Neural progenitor cell (in vitro differentiated cells): ENCODE data around the gene CDK2AP2. TPM values are rescaled to one million over a fixed set of nuclear protein-coding genes. Genes with fewer than 3 reads are reported as not detected.

ENCODE experiments used
- DNase-seq: peaks from one replicate; pipeline ENCODE4 v3.0.0-alpha.2; 2016; ENCODE audit warnings: low spot score
- H2AFZ ChIP-seq: fragments of 200-600 bp; sonication (generic); replicated peaks from 2 replicates; pipeline ENCODE4 v1.6.1; 2016; ENCODE audit warnings: antibody characterized with exemption
- H3F3A ChIP-seq: fragments of 200-600 bp; sonication (generic); 2 replicates; pipeline ENCODE4 v1.6.1; 2016; ENCODE audit warnings: antibody characterized with exemption, low read depth
- H3K27ac ChIP-seq: fragments of 200-600 bp; sonication (generic); 2 replicates; pipeline ENCODE4 v1.5.1; 2016; ENCODE audit warnings: mild to moderate bottlenecking
- H3K27me3 ChIP-seq: fragments of 200-600 bp; sonication (generic); 2 replicates; pipeline ENCODE4 v1.6.1; 2016; ENCODE audit warnings: mild to moderate bottlenecking, moderate library complexity
- H3K36me3 ChIP-seq: fragments of 200-600 bp; sonication (generic); 2 replicates; pipeline ENCODE4 v1.5.1; 2016
- H3K4me1 ChIP-seq: fragments of 200-600 bp; sonication (generic); 2 replicates; pipeline ENCODE4 v1.6.1; 2016; ENCODE audit warnings: mixed run types
- H3K4me2 ChIP-seq: fragments of 200-600 bp; sonication (generic); 2 replicates; pipeline ENCODE4 v1.6.1; 2016
- H3K4me3 ChIP-seq: fragments of 200-600 bp; sonication (generic); 2 replicates; pipeline ENCODE4 v1.5.1; 2016
- H3K79me2 ChIP-seq: fragments of 200-600 bp; sonication (generic); 2 replicates; pipeline ENCODE4 v1.6.1; 2016; ENCODE audit warnings: low read depth
- H3K9ac ChIP-seq: fragments of 200-600 bp; sonication (generic); 2 replicates; pipeline ENCODE4 v1.6.1; 2016
- H3K9me3 ChIP-seq: fragments of 200-600 bp; sonication (generic); 2 replicates; pipeline ENCODE4 v1.5.1; 2016; ENCODE audit warnings: low read depth
- H4K20me1 ChIP-seq: fragments of 200-600 bp; sonication (generic); 2 replicates; pipeline ENCODE4 v1.6.1; 2016; ENCODE audit warnings: low read depth
- H3K27ac Mint-ChIP-seq: 3 replicates; pipeline ENCODE4 v1.8.0; 2021; ENCODE audit warnings: mixed read lengths
- H3K27me3 Mint-ChIP-seq: 2 replicates; pipeline ENCODE4 v1.8.0; 2022; ENCODE audit warnings: low read depth, mild to moderate bottlenecking, inconsistent platforms, moderate library complexity, mixed read lengths; ENCODE audit not compliant: insufficient read depth
- H3K36me3 Mint-ChIP-seq: 3 replicates; pipeline ENCODE4 v1.8.0; 2021; ENCODE audit warnings: mixed read lengths
- H3K4me1 Mint-ChIP-seq: 3 replicates; pipeline ENCODE4 v1.8.0; 2021; ENCODE audit warnings: mixed read lengths
- H3K4me3 Mint-ChIP-seq: 3 replicates; pipeline ENCODE4 v1.8.0; 2021; ENCODE audit warnings: mild to moderate bottlenecking, moderate library complexity, mixed read lengths
- H3K9me3 Mint-ChIP-seq: 3 replicates; pipeline ENCODE4 v1.8.0; 2020; ENCODE audit warnings: mixed read lengths
- CTCF ChIP-seq: fragments of 200-600 bp; sonication (generic); IDR thresholded peaks from 2 replicates; pipeline ENCODE4 v1.5.1; 2017; ENCODE audit warnings: antibody characterized with exemption, mild to moderate bottlenecking
- EZH2 ChIP-seq: fragments of 200-600 bp; sonication (generic); IDR thresholded peaks from 2 replicates; pipeline ENCODE4 v1.6.1; 2017; ENCODE audit warnings: antibody characterized with exemption, mild to moderate bottlenecking, moderate library complexity
- EZH2phosphoT487 ChIP-seq: fragments of 200-600 bp; sonication (generic); IDR thresholded peaks from 2 replicates; pipeline ENCODE4 v1.6.1; 2017; ENCODE audit warnings: antibody characterized with exemption
- total RNA-seq: library from RNA; depleted of rRNA; stranded (reverse); fragments of >200 nt; gene quantifications from 2 replicates; pipeline ENCODE4 v1.2.3, GENCODE V29; 2015; ENCODE audit warnings: low replicate concordance

The CDK2AP2 gene
- total RNA-seq, 1 donor from 2014 or later = 2.1 TPM

GRCh38 chr11:67490727-67491065 lies 17.3 kb downstream of the CDK2AP2 start:
- no peak for DNase-seq
- H3K4me3 ChIP-seq = no peak overlapping the region
- H3K27me3 Mint-ChIP-seq = no peaks in the 10 kb centered on the region
- H3K27ac ChIP-seq = no peak overlapping the region
- no peak overlapping the region for H3K9ac ChIP-seq
- no peaks in the 10 kb centered on the region for H4K20me1 ChIP-seq
- H3K4me1 ChIP-seq = no peaks in the 10 kb centered on the region
- no peak overlapping the region for H2AFZ ChIP-seq
- H3K4me3 Mint-ChIP-seq = no peak overlapping the region
- H3K4me1 Mint-ChIP-seq = peaks cover 13% of the 10 kb centered on the region
- no peak overlapping the region for H3K4me2 ChIP-seq
- no peaks in the 10 kb centered on the region for H3F3A ChIP-seq
- H3K9me3 ChIP-seq = no peaks in the 10 kb centered on the region
- H3K9me3 Mint-ChIP-seq = no peaks in the 10 kb centered on the region
- TF ChIP-seq EZH2phosphoT487 = no peak
- no peak for TF ChIP-seq EZH2
- no peak for TF ChIP-seq CTCF
- H3K36me3 Mint-ChIP-seq = peaks cover 15% of the 10 kb centered on the region
- no peaks in the 10 kb centered on the region for H3K27me3 ChIP-seq
- H3K27ac Mint-ChIP-seq = peak overlapping the region; percentile 96
- H3K36me3 ChIP-seq = no peaks in the 10 kb centered on the region
- no peaks in the 10 kb centered on the region for H3K79me2 ChIP-seq

GRCh38 chr11:67489885-67490726 lies 17.9 kb downstream of the CDK2AP2 start:
- Histone ChIP-seq H3K79me2 (no peaks in the 10 kb centered on the region), H4K20me1 (no peaks in the 10 kb centered on the region), H3K36me3 (no peaks in the 10 kb centered on the region), H3K4me2 (no peak overlapping the region), H3K9me3 (no peaks in the 10 kb centered on the region), H2AFZ (no peak overlapping the region), H3K4me1 (no peaks in the 10 kb centered on the region), H3K4me3 (no peak overlapping the region), H3K27me3 (no peaks in the 10 kb centered on the region), H3F3A (no peaks in the 10 kb centered on the region), H3K9ac (no peak overlapping the region), H3K27ac (no peak overlapping the region)
- H3K4me3 Mint-ChIP-seq = peak overlapping the region; percentile 28
- H3K27ac Mint-ChIP-seq = no peak overlapping the region
- H3K4me1 Mint-ChIP-seq = peaks cover 15% of the 10 kb centered on the region
- no peak for TF ChIP-seq EZH2phosphoT487
- no peak for TF ChIP-seq EZH2
- TF ChIP-seq CTCF = no peak
- no peaks in the 10 kb centered on the region for H3K27me3 Mint-ChIP-seq
- no peak for DNase-seq
- peaks cover 15% of the 10 kb centered on the region for H3K36me3 Mint-ChIP-seq
- no peaks in the 10 kb centered on the region for H3K9me3 Mint-ChIP-seq

DNA sequence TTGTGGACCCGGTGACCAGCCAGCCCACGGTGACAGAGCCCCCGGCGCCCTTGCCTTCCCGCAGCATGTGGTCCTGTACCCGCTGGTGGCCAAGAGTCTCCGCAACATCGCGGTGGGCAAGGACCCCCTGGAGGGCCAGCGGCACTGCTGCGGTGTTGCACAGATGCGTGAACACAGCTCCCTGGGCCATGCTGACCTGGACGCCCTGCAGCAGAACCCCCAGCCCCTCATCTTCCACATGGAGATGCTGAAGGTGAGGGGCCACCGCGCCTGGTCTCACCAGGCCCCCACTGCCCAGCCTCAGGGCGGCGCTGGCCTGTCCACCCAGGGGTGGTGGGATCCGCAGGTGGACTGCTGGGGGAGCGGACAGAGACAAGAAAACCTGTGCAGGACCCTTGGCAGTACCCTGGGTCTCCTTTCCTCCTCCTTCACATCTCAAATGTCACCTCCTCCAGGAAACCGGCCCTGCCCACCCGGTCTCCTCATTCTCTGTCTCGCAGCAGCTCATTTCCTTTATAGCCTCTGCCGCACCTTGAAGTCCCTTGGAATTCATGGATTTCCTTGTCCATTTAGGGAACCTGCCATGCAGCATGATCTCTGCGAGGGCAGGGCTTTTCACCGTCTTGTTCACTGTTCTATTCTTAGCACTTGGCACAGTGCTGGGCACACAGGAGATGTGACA lies 18.6 kb downstream of the CDK2AP2 start:
- H3K27ac ChIP-seq = no peak overlapping the region
- no peaks in the 10 kb centered on the region for H3K9me3 ChIP-seq
- peaks cover 4% of the 10 kb centered on the region for H3K79me2 ChIP-seq
- no peak for TF ChIP-seq CTCF
- no peak for TF ChIP-seq EZH2phosphoT487
- TF ChIP-seq EZH2 = no peak
- H3K4me1 ChIP-seq = no peaks in the 10 kb centered on the region
- no peaks in the 10 kb centered on the region for H3K27me3 ChIP-seq
- H3K27ac Mint-ChIP-seq = no peak overlapping the region
- H3K4me2 ChIP-seq = no peak overlapping the region
- H3K4me1 Mint-ChIP-seq = peaks cover 22% of the 10 kb centered on the region
- H3K27me3 Mint-ChIP-seq = no peaks in the 10 kb centered on the region
- H3K9me3 Mint-ChIP-seq = no peaks in the 10 kb centered on the region
- no peaks in the 10 kb centered on the region for H4K20me1 ChIP-seq
- H3K36me3 ChIP-seq = no peaks in the 10 kb centered on the region
- no peak overlapping the region for H3K4me3 ChIP-seq
- H3K9ac ChIP-seq = no peak overlapping the region
- H3K4me3 Mint-ChIP-seq = peak overlapping the region; percentile 28
- peaks cover 19% of the 10 kb centered on the region for H3K36me3 Mint-ChIP-seq
- DNase-seq = no peak
- H3F3A ChIP-seq = no peaks in the 10 kb centered on the region
- no peak overlapping the region for H2AFZ ChIP-seq
